Renal cortex interstitium (tissue), 15 donors: ENCODE measurements around the gene KCNIP3. TPM values are rescaled to one million over a fixed set of nuclear protein-coding genes. Genes with fewer than 3 reads are reported as not detected.
"Not testable (repeated sequence)": the region's sequence is repeated elsewhere in the genome, so short reads cannot be mapped to it uniquely, and the experiment has no call there.

Experiments
- DNase-seq, 11 donors: peaks; one replicate each; pipeline ENCODE4 v3.0.0-alpha.2; 2013; ENCODE audit warnings: low read depth in 9 of 11, low spot score in 4 of 11; ENCODE audit errors: extremely low read depth in 1 of 11
- long read RNA-seq, 16 experiments: transcript quantifications; one replicate each; lab custom pipeline, GENCODE V29; 2026
- polyA plus RNA-seq, 3 donors: library from polyadenylated mRNA; unstranded; fragments of 120-200 nt; gene quantifications; one replicate each; pipeline ENCODE4 v1.2.1, GENCODE V29; 2013; ENCODE audit not compliant: insufficient read length in 3 of 3

The KCNIP3 gene
- 10 to 100 TPM; 12.4 to 22.4 (median 16.5) TPM for polyA plus RNA-seq
- long read RNA-seq, donor 1, partial matches to known transcripts: 0 of 4 reads
- long read RNA-seq, donor 1, other reads (novel, unspliced or antisense): 0 of 4 reads
- long read RNA-seq, donor 2, partial matches to known transcripts: 0 of 3 reads
- long read RNA-seq, donor 2, other reads (novel, unspliced or antisense): 0 of 3 reads
- long read RNA-seq, donor 3, partial matches to known transcripts: 0 of 1 reads
- long read RNA-seq, donor 3, other reads (novel, unspliced or antisense): 0 of 1 reads
- long read RNA-seq, donor 4: 0 reads
- long read RNA-seq, donor 5: 0 reads
- long read RNA-seq, donor 6, partial matches to known transcripts: 0 of 3 reads
- long read RNA-seq, donor 6, other reads (novel, unspliced or antisense): 0 of 3 reads
- long read RNA-seq, donor 7, partial matches to known transcripts: 0 of 2 reads
- long read RNA-seq, donor 7, other reads (novel, unspliced or antisense): 0 of 2 reads
- long read RNA-seq, donor 8, partial matches to known transcripts: 0 of 3 reads
- long read RNA-seq, donor 8, other reads (novel, unspliced or antisense): 0 of 3 reads
- long read RNA-seq, donor 9, partial matches to known transcripts: 0 of 1 reads
- long read RNA-seq, donor 9, other reads (novel, unspliced or antisense): 0 of 1 reads
- long read RNA-seq, donor 10, partial matches to known transcripts: 0 of 3 reads
- long read RNA-seq, donor 10, other reads (novel, unspliced or antisense): 0 of 3 reads
- long read RNA-seq, donor 11, partial matches to known transcripts: 0 of 5 reads
- long read RNA-seq, donor 11, other reads (novel, unspliced or antisense): 0 of 5 reads
- long read RNA-seq, donor 12, partial matches to known transcripts: 0 of 1 reads
- long read RNA-seq, donor 12, other reads (novel, unspliced or antisense): 0 of 1 reads
- long read RNA-seq, donor 13, partial matches to known transcripts: 0 of 1 reads
- long read RNA-seq, donor 13, other reads (novel, unspliced or antisense): 0 of 1 reads
- long read RNA-seq, donor 14, partial matches to known transcripts: 0 of 2 reads
- long read RNA-seq, donor 14, other reads (novel, unspliced or antisense): 0 of 2 reads
- long read RNA-seq, donor 15: 0 reads
- long read RNA-seq, donor 16, partial matches to known transcripts: 0 of 5 reads
- long read RNA-seq, donor 16, other reads (novel, unspliced or antisense): 0 of 5 reads

DNA sequence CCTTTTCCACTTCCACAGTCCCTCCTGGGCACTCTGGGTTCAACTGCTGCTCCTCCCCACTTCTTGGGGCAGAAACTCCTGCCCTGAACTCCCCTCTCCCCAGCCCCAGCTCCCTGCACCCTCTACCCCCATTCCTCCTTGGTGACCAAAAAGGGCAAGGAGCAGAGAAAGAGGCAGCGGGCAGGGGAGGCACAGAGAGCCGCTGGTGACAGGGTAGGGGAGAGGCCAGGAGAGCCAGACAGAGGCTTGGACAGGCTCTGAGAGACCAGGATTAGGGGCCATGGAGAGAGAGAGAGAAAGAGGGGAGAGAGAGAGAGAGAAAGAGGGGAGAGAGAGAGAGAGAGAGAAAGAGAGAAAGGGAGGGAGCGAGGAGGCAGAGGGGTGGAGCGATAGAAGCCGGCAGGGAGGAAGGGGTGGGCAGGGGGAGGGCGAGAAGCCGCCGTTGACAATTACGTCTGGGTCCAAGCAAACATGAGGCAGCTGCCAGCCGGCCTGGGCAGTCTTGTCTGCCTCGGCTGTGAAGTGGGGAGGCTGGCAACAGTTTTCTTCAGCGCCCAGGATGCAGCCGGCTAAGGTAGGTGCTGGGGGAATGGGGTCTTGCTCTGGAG is at the start of gene KCNIP3:
KCNIP3 (plus strand) TSS at position 468 of the 608 bp plus-strand sequence; CDS start at position 560, 92 bp downstream.
- DNase-seq: peak in 1 of 11 donors; percentile 48

DNA sequence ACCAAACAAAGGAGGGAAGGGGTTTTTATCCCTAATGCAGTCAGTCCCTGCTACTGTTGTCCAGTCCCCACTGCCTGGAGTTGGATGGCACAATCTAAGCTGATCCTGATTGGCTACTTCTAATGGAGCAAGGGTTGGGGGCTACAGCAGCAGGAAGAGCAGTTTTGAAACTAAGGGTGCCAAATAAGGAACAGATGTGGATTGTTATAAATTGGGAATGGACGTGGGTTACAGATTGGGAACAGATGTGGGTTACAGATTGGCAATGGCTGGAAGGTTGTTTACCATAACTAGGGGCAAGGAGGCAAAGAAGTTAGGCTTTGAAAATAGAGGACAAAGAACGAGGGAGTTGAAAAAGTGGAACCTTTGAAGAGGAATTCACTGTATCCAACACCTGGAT is 38.9 kb upstream of the KCNIP3 start:
- DNase-seq: no peak

DNA sequence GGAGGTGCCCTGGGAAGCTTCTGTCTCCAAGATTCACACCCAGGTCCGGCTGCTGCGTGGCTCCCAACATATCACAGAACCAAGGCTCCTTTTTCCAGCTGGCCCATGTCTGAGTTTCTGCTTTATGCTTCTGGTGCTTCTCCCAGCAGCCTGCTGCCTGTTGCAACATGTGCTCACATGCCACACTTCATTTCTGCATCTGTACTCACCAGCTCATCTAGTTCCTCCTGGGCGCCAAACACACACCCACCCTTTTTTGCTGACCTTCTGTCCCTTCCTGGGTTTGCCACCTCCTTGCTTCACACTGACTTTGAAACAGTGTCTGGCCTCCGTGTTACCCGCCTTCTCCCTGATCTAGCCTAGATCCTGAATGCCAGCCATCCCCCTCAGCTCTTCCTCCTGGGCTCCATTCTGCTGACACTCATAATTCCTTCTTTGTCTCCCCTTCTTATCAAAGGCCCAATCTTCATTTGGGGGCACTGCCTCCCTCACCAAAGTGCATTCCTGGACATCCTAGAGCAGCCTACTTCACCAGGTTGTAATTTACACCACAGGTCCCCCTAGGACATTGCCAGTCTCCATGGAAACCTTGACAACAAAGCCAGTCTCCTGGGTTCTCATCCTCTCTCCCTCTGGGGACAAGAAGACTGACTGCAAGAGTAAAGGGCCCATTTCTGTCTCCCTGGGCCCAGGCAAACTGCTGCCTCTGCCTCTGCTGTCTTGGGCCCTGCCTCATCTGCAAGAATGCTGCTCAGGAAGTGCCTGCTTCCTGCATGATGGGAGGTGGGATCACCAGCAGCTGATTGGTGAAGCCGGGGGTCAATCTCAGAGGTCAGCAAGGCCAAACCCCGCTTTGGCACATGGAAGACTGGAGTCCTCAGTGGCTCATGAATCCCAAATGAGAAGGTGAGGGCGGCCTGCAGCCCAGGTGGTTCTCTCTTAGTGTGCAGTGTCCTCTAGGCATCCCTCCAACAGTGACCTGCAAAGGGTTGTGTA is 36.8 kb upstream of the KCNIP3 start:
- no peak for DNase-seq

DNA sequence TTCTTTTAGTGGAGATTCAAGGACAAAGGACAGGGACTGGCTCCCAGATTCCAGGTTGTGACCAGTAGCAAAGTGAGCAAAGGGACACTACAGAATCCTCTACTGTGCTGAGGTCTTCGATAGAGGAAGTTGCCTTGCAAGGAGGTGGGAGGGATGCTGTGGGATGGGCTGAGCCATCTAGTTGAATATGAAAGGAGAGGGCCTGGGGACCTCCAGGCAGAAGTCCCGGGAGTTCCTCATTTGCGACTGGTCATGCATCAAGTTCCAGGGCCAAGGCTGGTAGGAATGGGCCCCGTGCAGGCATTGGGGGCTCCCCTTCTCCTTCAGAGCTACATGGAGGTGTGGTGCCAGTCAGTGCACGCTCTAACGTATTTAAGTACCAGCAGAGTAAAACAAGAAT is 35.5 kb upstream of the KCNIP3 start:
- DNase-seq: no peak

DNA sequence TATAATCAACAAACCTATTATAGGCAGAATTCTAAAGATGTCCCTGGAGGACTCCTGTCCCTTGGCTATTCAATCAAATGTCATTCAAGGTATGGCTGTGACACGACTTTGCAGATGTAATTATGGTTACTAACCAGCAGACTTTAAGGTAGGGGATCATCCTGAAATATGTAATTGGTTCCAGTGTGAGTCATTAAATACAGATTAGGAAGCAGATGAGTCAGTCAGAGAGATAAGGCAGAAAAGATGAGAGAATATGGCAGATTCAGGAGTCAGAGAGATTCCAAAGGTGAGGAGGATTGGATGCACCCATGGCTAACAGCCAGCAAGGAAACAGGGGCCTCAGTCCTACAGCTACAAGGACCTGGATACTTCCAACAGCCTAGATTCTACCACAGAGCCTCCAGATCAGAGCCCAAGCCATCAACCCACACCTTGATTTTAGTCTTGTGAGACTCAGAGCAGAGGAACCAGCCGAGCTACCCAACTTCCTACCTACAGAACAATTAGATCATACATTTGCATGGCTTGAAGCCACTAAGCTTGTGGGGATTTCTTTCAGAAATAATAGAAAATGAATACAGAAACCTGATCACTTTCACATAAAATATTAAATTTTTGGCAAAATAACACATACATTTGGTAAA is 34.1 kb upstream of the KCNIP3 start:
- DNase-seq: no peak

DNA sequence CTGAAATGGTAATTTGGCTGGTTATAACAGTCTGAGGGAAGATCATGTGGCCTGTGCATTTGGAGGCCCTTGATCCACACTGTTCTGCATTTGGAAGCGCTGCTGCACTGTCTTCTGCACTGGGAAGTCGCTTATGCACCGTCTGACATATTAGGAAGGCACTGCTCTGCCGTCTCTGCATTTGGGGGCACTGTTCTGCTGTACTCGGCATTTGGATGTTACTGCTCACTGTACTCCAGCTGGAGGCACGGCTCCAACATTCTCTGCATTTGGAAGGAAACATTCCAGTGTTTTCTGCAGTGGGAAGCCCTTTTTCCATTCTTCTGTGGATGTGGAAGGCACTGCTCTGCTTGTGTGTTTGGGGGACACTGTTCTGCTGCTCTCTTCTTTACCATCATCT is 32.5 kb upstream of the KCNIP3 start:
- DNase-seq: no peak

DNA sequence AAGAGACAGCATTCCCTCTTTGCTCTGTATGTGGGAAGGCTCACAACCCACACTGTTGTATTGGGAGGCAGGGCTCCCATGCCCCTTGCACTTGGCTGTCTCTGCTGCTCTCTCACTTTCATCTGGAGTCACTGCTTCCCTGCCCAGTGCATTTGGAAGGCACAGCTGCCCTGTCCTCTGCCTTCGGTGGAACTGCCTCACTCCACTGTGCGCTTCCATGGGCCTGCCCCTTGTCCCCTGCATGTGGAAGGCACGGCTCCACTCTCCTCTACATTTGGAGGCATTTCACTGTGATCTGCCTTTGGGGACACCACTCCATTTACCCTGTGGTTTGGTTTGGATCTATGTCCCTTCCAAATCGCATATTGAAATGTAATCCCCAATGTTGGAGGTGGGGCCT is 32.0 kb upstream of the KCNIP3 start:
- DNase-seq: no peak

DNA sequence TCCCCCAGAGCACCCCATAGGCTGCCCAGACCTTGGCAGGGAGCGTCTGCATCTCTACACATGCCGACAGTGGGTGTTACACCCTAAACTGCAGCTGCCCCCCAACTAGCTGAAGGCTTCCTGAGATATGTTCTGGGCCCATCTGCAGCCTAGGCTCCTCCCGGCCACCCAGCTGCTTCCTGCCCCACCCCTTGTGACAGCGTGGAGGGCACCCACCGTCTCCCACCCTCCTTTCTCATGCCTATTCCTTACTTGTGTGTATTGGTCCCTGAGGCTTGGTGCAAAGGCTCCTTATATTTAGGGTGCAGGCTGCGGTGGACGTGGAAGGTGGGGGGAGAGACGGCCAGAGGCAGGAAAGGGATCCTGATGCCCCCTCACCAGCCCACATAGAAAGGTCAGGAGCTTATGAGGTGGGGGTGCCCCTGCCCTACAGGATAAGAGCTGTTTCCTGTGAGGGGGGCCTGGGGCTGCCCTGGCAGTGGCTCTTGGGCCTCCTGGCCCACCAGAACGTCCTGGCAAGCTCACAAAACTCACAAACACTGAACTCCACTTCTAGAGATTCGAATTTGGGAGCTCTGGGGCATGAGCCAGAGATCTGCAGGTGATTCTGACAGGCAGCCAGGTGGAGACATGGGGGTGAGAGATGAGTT is 30.2 kb upstream of the KCNIP3 start:
- no peak for DNase-seq

DNA sequence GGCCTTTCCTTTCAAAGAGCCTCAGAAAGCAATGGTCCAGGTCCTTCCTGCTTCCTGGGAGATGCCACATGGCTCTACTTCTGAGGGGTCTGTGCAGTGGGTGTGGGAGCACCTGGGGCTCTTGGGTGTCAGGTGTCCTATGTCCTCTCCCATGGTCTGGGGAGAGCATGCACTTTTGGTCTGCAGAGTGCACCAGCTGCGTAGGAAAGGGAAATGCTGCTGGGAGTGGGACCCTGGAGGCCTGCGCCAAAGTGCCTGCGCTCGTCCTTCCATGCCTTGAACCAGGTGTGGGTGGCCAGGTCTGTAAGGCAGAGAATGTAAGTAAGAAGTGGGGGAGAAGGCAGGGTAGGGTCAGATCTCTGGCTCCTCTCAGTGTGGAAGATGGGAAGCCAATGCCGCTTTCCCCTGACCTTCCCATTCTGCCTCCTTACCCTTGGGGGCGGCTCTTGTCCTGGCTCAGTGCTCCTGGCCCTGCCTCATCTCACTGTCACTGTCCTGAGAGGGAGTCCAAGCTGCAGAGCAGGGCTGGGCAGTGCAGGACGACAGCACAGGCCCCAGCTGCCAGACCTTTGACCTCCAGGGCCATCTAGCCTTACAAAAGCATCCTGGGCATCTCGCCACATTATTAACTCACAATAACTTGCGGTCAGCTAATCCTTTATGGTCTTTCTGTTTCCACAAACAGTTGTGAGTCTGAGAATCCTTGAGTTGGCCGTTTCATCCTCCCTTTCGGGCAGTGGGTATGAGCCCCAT is 29.5 kb upstream of the KCNIP3 start:
- DNase-seq: no peak

DNA sequence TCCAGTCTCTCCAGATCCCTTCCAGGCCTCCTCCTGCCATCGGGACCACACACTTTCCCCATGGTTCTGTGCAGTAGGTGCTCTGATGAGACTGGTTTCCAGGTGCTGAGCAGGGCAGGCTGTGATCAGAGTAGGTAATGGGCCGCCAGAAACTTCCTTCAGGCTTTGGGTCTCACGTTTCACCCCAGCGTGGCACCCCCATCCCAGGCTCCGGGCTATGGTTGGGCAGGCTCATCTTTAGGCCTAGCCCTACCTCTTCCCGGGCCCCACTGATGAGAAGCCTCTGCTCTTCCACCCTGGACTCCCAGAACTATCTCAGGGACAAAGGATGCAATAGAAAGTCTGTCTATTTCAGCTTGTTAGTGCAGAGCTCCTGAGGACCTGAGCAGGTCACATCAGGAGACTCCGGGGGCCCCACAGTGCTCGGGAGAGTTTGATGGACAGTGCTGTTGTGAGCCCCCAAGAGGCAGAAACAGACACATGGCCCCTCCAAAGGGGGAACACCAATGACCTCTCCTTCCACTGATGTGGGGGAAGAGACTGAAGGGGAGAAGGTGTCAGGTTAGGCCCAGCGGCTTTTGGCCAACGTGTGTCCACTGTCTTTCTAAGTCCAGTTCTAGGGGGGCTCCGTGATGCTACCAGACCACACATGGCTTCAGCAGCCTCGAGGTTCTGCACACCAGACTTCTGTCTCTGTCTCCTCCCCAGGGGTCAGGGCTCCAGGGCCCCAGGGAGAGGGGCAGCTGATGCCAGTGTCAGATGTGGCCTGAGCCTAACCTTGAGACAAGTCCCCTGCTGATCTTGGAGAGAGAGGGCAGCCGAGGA is 28.7 kb upstream of the KCNIP3 start:
- no peak for DNase-seq

DNA sequence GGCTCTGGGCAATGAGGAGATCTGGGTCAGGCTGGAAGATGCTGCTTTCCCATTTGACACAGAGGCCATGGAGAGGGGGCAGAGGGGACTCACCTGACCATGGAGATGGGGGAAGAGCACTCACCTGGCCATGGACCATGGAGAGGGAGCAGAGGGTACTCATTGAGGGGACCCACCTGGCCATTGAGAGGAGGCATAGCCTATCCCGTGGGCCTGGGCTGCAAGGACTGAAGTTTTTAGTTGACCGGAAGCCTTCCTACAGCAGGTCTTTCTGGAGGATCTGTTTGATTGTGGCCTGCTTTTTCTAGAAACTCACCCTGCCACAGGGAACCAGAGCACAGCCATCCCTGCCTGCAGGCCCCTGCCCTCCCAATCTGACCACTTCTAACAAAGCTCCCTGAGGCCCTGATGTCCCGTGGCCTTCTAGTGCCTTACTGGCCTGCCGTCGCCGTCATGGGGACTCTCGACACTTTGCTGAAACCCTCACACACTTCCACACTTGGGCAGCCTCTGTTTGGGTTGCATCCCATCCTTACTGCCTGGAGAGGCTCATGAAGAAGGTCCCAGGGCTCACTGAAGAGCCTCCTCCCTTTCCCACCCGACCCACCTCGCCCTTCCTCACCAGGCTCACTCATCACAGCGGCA is 28.0 kb upstream of the KCNIP3 start:
- DNase-seq: no peak

DNA sequence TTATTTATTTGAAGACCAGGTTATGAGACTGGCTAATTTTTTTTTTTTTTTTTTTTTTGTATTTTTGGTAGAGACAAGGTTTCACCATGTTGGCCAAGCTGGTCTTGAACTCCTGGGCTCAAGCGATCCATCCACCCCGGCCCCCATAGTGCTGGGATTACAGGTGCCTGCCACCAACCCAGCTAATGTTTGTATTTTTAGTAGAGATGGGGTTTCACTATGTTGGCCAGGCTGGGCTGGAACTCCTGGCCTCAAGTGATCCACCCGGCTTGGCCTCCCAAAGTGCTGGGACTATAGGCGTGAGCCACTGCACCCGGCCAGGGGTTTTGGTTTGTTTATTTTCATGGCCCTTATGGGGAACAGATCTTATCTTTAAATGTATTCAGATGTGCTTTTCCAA is 27.4 kb upstream of the KCNIP3 start:
- not testable (repeated sequence) for DNase-seq

DNA sequence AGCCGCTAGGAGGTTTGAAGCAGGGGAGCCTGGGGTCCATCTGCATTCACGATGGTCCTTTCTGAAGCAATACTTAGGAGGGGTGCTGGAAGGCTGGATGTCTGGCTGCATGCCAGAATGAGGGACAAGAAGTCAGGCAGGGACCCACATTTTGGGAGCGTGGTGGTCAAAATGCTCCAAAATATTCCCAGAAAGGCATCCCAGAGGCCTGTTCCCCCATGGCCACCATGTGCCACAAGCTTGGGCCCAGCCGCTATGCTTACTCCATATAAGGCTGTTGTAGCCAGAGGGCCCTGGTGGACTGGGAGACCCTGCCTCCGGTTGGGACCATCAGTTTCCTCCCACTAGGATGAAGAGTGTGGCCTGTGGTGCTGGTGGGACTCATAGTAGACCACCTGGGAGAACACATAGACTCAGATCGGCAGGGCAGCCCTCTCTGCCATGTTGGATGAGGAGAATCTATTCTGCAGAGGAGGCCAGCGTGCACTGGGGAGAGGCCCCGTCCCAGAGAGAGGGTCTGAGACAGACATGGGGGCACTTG is 26.5 kb upstream of the KCNIP3 start:
- no peak for DNase-seq

DNA sequence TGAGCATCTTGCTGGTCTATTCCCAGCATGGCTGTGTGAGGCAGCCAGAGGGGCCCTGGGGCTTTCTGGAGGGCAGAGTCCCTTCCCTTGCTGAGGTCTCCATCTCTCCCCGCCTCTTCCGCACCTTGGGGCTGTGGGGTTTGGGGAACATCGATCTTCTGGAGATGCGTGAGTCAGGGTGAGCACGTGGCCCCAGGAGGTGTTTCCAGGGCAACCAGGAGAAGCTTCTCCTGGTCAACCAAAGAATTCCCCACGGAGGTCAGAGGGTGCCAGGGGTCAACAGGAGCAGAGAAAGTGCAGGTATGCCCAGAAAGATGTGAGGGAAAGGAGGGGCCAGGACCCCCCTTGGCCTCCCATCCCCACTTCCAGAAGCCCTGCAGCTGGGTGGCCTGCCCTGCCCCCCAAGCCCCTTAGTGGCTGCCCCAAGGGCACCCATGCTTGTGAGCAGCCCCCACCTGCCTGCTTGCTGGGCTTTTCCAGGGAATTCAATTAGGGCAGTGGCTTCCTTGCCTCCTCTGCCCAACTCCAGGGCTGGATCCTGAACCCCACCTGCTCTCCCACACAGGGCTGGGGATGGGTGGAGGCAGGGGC is 25.7 kb upstream of the KCNIP3 start:
- DNase-seq: no peak
